HuH-7.5 (cell line): Measurements from ENCODE around the gene ZNF736.
"Not testable (repeated sequence)": the region's sequence is repeated elsewhere in the genome, so short reads cannot be mapped to it uniquely, and the experiment has no call there.

Experiments used
- DNase-seq: peaks from one replicate; pipeline ENCODE4 v3.0.0; 2011; ENCODE audit warnings: low spot score

The ZNF736 gene

DNA sequence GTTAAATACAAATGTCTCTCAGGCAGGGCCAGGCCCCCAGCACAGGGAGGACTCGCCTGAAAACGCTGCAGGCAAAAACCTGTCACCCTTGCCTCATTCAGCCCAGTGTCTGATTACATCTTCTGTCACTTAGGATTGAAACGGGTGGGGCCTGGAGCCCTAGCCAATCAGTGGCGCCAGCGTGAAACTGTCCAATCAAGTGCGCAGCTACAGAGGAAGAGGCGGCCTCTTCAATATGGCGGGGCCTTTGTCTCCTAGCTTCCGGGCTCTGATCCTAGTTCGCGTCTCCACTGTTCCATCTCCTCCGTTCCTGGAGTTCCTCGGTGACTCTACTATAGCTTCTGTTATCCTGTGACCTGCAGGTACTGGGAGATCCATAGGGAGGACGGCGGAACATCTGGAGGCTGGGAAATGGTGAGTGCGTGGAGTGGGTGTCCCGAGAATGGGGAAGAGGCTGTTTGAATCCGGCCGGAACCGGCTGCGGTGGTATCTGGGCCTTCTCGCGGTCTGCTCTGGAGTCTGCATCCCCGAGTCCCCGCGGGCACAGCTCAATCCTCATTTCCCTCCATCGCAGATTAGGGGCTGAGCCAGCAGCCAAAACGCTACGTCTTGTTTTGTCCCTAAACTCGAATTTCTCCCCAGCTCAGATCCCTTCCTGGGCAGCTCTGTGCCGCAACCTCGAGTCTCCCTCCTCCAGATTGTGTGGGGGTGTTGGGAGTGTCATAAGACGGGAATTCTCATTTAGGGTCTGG is at the start of gene ZNF736:
Gene ZNF736, plus strand, starts transcription at position 222 of the 752 bp plus-strand sequence. Its CDS starts 190 bp downstream, at position 412.
- peak; percentile 53 for DNase-seq

GRCh38 chr7:64266341-64266919 is 47.3 kb upstream of the ZNF736 start:
- no peak for DNase-seq

DNA sequence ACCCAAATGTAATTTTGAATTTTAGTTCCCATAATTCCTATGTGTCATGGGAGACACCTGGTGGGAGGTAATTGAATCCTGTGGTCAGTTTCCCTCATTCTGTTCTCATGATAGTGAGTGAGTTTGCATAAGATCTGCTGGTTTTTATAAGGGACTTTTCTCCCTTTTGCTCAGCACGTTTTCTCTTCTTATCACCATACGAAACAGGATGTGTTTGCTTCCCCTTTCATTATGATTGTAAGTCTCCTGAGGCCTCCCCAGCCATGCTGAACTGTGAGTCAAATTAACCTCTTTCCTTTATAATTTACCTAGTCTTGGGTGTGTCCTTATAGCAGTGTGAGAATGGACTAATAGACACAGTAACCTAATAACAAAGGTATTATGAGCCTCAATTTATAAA is 36.1 kb upstream of the ZNF736 start:
- DNase-seq, result no peak

DNA sequence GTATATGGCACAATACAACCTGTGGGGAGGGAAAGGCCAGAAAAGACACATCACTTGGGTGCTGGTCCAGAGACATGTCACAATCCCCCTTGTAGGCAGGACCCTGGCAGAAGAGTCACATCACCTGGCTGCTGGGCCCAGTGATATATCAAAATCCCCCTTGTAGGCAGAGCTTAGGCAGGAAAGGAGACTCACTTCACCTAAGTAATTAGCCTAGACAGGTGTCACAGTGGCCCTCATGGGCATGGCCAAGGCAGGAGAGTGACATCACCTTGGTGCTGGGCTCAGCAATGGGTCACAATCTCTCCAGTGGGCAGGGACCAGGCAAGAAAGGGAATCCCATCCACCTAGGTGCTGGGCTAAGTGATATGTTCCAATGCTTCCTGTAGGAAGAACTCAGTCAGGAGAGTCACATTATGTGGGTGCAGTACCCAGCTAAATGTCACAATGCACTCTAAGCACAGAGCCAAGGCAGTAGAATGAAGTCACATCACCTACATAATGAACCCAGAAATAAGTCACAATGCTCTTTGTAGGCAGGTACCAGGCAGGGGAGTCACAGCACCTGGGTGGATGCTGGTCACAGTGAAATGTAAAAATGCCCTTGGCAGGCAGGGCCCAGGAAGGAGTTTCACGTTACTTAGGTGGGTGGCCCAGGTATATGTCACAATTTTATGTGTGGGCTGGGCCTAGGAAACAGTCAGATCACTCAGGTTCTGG is 18.9 kb upstream of the ZNF736 start:
- DNase-seq, result no peak

- not testable (repeated sequence) for DNase-seq
Measured at GRCh38 chr7:64297418-64297817, 16.3 kb upstream of the ZNF736 start.

- no peak for DNase-seq
Measured at GRCh38 chr7:64300641-64301405, 12.9 kb upstream of the ZNF736 start.

GRCh38 chr7:64307254-64308015 is 6.3 kb upstream of the ZNF736 start:
- DNase-seq, result peak; percentile 20

DNA sequence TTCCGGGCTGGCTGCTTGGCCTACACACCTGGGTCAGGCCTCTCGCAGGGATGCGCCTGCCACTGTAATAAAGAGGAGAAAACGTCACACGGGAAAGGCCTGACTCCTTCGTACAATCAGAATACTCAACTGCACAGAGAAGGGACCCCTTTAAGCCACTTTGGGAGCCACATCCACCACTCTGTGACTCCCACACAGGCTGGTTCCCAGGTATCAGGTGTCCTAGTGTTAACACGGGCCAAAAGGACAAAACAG is 5.8 kb upstream of the ZNF736 start:
- no peak for DNase-seq

DNA sequence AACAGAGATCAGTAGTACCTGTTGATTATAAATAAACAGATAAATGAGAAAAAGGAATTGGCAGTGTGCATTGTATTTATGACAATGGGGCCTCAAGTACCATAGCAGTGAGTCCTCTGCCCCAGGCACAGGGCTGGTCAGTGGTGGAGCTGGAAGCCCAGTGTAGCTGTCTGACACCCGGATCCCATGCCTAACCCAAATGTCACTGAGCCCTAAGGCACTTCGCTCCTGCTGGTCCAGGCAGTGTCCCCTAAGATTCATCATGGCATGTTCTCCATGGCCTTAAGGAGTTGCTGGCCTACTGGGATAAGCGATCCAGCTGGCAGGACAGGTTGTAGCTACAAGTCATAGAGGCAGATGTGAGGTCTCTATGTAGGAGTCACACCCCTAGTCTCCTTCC is 3.3 kb upstream of the ZNF736 start:
- no peak for DNase-seq

- no peak for DNase-seq
Measured at GRCh38 chr7:64312826-64313225, 935 bp upstream of the ZNF736 start.

- DNase-seq, result no peak
Measured at GRCh38 chr7:64314566-64314965, 805 bp downstream of the ZNF736 start.

DNA sequence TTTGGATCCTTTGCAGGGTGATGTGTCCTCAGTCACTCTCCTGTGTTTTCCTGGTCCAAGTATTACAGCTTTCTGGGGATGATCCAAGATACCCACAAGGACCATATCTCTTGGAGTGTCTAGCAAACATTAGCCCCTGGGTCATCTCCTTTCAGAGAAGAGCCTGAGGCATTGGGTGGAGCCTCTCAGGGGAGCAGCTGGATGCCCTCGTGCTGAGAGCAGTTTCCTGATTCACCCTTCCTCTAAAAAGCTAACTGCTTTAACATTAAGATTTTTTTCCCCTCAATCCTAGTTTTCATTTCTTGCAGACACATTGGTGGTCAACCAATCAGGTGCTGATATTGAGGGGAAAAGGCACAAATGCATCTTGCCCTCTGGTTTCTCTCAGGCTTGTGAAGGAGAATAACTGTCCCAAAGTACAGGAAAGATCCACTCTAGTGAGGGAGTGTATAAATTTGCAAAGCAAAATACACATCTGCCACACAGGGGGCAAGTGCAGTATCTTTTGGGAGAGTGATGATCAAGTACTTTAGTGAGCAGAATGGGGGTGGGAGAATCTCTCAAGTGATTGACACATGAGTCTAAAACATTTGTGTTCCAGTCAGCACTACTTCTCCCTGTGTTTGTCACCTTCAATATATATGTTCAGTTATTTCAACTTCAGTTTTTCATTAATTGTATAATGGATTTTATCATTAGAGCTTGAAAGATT is 2.4 kb downstream of the ZNF736 start:
- DNase-seq, result not testable (repeated sequence)

- no peak for DNase-seq
Measured at GRCh38 chr7:64320547-64321513, 7.1 kb downstream of the ZNF736 start.

GRCh38 chr7:64324166-64324565 is 10.4 kb downstream of the ZNF736 start:
- not testable (repeated sequence) for DNase-seq

DNA sequence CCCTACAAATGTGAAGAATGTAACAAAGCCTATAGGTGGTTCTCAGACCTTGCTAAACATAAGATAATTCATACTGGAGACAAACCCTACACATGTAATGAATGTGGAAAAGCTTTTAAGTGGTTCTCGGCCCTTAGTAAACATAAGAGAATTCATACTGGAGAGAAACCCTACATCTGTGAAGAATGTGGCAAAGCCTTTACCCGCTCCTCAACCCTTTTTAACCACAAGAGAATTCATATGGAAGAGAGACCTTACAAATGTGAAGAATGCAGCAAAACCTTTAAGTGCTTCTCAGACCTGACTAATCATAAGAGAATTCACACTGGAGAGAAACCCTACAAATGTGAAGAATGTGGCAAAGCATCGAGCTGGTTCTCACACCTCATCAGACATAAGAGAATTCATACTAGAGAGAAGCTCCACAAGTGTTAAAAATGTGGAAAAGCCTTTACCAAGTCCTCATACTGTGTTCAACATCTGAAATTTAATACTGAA is 35.0 kb downstream of the ZNF736 start:
- DNase-seq, result not testable (repeated sequence)

DNA sequence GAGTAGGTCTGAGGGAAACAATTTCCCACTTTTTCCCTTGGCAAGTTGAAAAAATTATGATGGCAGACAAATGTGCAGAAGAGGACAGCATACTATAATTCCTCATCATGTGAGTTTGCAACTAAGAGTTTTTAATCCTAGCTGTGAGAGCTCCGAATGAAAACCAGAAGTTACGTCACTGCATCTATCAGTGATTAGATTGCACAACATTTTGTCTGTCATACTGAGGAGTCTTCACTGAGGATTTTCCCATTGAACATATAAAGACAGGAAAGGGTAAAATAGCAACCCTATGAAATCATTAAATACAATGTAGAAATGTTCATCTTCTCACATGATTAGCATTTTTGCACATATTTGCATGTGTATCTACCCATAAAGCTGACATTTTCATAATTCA is 45.8 kb downstream of the ZNF736 start:
- no peak for DNase-seq

DNA sequence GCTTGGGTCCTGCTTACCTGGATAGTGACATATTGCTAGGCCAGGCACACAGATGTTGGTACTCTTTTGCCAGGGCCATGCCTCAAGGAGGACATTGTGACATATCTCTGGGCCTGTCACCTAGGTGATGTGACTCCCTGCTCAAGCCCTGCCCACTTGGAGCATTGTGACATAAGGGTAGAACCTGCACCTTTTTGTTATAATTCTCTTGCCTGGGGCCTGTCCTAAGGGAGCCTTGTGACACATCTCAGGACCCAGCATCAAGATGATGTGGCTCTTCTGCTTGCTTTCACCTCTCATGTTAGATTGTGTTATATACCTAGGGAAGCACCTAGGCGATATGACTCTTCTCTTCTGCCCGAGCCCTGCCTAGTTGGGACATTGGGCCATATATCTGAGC is 57.4 kb downstream of the ZNF736 start:
- no peak for DNase-seq

DNA sequence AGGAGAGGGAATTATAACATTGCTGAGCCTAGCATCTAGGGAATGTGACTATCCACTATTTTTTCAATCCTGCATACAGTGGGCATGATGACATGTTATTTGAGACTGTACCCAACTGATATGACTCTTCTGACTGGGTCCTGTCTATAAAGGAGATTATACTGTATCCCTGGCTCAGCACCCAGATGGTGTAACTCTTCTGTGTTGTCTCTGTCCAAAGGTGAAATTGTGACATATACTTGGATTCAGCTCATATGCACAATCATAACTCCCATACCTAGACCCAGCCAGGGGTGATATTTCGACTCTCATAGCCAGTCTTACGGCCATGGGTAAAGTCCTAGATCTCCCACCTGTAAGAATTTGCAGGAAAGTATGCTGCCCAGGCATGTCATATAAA is 59.3 kb downstream of the ZNF736 start:
- DNase-seq, result no peak

DNA sequence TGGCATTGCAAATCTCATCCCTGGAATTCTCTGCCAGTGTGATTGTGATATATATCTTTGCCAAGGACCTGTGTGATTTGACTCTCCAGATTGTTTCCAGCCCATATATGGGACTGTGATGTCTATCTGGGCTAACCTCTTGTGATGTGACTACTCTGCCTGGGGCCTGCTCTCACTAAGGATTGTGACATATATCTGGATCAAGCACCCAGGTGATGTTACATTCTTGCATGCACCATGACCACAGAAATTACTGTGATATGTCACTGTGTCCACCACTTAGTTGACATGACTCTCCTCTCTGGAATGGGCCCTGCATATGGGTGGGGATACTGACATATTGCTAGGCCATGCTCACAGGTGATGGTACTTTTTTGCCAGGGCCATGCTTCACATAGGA is 86.6 kb downstream of the ZNF736 start:
- DNase-seq, result no peak
